Breast epithelium (tissue), 3 donors: ENCODE results near the gene CACNA2D1.

Source experiments
- POLR2A ChIP-seq: fragments of 450-650 bp; IDR thresholded peaks from one replicate; pipeline ENCODE4 v1.6.1; 2016; ENCODE audit warnings: antibody characterized with exemption, mild to moderate bottlenecking, moderate library complexity
- POLR2AphosphoS5 ChIP-seq, 3 donors: sonication (generic); formaldehyde crosslinking; IDR thresholded peaks; one replicate each; pipeline ENCODE4 v1.6.1; 2017; ENCODE audit warnings: antibody characterized with exemption in 3 of 3
- TF ChIP-seq, protein P1 (sequence below), 3 donors: fragments of 450-650 bp; IDR thresholded peaks; one replicate each; pipeline ENCODE4 v1.5.1; 2016 to 2017; ENCODE audit warnings: antibody characterized with exemption in 3 of 3, mild to moderate bottlenecking in 3 of 3, moderate library complexity in 3 of 3

- TF ChIP-seq POLR2A (no peak), POLR2AphosphoS5 (IDR thresholded peaks at IDR 0.05) (no peak)
- TF ChIP-seq, protein P1, sequence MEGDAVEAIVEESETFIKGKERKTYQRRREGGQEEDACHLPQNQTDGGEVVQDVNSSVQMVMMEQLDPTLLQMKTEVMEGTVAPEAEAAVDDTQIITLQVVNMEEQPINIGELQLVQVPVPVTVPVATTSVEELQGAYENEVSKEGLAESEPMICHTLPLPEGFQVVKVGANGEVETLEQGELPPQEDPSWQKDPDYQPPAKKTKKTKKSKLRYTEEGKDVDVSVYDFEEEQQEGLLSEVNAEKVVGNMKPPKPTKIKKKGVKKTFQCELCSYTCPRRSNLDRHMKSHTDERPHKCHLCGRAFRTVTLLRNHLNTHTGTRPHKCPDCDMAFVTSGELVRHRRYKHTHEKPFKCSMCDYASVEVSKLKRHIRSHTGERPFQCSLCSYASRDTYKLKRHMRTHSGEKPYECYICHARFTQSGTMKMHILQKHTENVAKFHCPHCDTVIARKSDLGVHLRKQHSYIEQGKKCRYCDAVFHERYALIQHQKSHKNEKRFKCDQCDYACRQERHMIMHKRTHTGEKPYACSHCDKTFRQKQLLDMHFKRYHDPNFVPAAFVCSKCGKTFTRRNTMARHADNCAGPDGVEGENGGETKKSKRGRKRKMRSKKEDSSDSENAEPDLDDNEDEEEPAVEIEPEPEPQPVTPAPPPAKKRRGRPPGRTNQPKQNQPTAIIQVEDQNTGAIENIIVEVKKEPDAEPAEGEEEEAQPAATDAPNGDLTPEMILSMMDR (IDR thresholded peaks at IDR 0.05): no peak
Observed at GRCh38 chr7:81983406-81983805, 460.2 kb downstream of the CACNA2D1 start.
